Measurements from ENCODE around the gene PAK1.

The PAK1 gene

DNA sequence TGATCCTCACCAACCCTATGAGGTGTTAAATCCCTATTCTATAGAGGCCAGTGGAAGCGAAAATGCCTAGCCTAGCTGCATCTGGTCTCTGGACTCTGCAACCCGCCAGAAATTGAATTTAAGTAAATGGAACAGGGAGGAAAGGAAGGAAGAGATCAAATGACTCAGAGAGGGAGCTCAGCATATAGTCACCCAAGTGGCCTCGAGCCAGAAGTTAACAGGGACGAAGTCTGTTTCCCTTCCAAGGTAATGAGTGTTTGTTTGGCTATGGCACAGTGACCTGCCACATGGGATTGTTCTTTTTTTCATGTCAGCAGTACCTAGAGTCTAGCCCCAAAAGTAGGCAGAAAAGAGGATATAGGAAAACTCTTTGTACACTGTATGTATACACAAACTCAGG lies 66.3 kb downstream of the PAK1 start:
- H3K27me3 ChIP-seq (ENCODE audit: insufficient read depth, low read length), result no peaks in the 10 kb centered on the region
- no peaks in the 10 kb centered on the region for H3K36me3 ChIP-seq (ENCODE audit: insufficient read depth, low read length)
- H3K4me1 ChIP-seq (ENCODE audit: control insufficient read depth, insufficient read depth, low read length, unreplicated experiment), result peaks cover 37% of the 10 kb centered on the region
- H3K79me2 ChIP-seq (ENCODE audit: control insufficient read depth, insufficient read depth, low read length, unreplicated experiment), result peaks cover 47% of the 10 kb centered on the region
- peak overlapping the region; percentile 20; the same call in 1 of the 2 replicates for H3K27ac ChIP-seq (ENCODE audit: low read depth, low read length)
- peak overlapping the region; percentile 31; the same call in 1 of the 2 replicates for H3K4me3 ChIP-seq (ENCODE audit: low read depth, low read length)
- no peak overlapping the region for H2AFZ ChIP-seq (ENCODE audit: low read length, unreplicated experiment)

DNA sequence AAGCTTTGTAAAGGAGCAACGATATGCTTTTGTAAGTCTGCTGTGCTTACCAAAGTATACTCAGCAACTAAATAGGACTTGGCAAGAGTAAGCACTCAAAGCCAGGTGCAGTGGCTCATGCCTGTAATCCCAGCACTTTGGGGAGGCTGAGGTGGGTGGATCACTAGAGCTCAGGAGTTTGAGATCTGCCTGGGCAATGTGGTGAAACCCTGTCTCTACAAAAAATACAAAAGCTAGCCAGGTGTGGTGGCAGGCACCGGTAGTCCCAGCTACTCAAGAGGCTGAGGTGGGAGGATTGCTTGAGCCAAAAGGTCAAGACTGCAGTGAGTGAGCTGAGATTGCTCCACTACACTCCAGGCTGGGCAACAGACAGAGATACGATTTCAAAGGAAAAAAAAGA lies 67.5 kb downstream of the PAK1 start:
- Histone ChIP-seq H3K27me3 (ENCODE audit: insufficient read depth, low read length) (no peaks in the 10 kb centered on the region), H3K36me3 (ENCODE audit: insufficient read depth, low read length) (no peaks in the 10 kb centered on the region), H3K4me3 (ENCODE audit: low read depth, low read length) (no peak overlapping the region), H3K27ac (ENCODE audit: low read depth, low read length) (no peak overlapping the region), H3K4me1 (ENCODE audit: control insufficient read depth, insufficient read depth, low read length, unreplicated experiment) (peaks cover 37% of the 10 kb centered on the region), H2AFZ (ENCODE audit: low read length, unreplicated experiment) (no peak overlapping the region), H3K79me2 (ENCODE audit: control insufficient read depth, insufficient read depth, low read length, unreplicated experiment) (peaks cover 53% of the 10 kb centered on the region)

DNA sequence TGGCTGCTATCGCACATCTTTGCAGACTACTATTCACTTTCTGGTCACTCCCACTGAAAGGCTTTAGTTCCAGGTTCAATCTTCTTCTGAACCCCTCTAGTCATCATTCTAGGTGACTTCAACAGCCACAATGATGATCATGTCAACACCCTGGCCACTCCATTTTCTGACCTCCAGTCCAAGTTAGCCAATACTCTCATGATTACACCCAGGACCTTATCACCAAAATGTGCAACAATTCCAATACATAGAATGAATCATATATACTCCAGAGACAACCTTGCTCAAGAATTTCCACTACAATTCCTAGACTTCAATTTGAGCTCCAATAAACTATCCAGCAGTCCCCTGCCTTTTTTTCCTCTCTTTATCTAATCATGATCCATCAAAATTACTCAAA lies 70.7 kb downstream of the PAK1 start:
- no peak overlapping the region for H3K27ac ChIP-seq (ENCODE audit: low read depth, low read length)
- H3K79me2 ChIP-seq (ENCODE audit: control insufficient read depth, insufficient read depth, low read length, unreplicated experiment), result peaks cover 49% of the 10 kb centered on the region

DNA sequence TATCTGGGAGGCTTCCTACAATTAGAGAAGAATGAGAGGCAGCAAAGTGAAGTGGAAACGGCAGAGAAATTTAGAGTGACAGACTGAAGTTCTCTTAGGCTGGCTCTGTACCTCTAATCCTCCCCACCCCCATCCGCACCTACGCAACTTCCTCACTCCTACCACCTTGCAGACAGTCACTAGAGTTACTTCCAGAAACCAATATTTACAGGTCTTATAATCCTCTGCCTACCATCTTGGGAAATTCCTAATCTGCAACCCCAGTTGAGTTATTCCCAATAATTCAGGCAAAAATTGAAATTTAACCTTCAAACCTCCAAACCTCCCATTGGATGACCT lies 71.7 kb downstream of the PAK1 start:
- no peak overlapping the region for H3K4me3 ChIP-seq (ENCODE audit: low read depth, low read length)
- H3K27ac ChIP-seq (ENCODE audit: low read depth, low read length), result no peak overlapping the region
- no peaks in the 10 kb centered on the region for H3K27me3 ChIP-seq (ENCODE audit: insufficient read depth, low read length)
- H3K4me1 ChIP-seq (ENCODE audit: control insufficient read depth, insufficient read depth, low read length, unreplicated experiment), result peaks cover 14% of the 10 kb centered on the region
- H3K79me2 ChIP-seq (ENCODE audit: control insufficient read depth, insufficient read depth, low read length, unreplicated experiment), result peaks cover 53% of the 10 kb centered on the region
- H2AFZ ChIP-seq (ENCODE audit: low read length, unreplicated experiment), result no peak overlapping the region
- no peaks in the 10 kb centered on the region for H3K36me3 ChIP-seq (ENCODE audit: insufficient read depth, low read length)

More for the DNA sequence above, 70.7 kb downstream of the PAK1 start:
- Histone ChIP-seq H2AFZ (ENCODE audit: low read length, unreplicated experiment) (no peak overlapping the region), H3K36me3 (ENCODE audit: insufficient read depth, low read length) (no peaks in the 10 kb centered on the region), H3K4me1 (ENCODE audit: control insufficient read depth, insufficient read depth, low read length, unreplicated experiment) (peaks cover 24% of the 10 kb centered on the region), H3K4me3 (ENCODE audit: low read depth, low read length) (no peak overlapping the region), H3K27me3 (ENCODE audit: insufficient read depth, low read length) (no peaks in the 10 kb centered on the region)

DNA sequence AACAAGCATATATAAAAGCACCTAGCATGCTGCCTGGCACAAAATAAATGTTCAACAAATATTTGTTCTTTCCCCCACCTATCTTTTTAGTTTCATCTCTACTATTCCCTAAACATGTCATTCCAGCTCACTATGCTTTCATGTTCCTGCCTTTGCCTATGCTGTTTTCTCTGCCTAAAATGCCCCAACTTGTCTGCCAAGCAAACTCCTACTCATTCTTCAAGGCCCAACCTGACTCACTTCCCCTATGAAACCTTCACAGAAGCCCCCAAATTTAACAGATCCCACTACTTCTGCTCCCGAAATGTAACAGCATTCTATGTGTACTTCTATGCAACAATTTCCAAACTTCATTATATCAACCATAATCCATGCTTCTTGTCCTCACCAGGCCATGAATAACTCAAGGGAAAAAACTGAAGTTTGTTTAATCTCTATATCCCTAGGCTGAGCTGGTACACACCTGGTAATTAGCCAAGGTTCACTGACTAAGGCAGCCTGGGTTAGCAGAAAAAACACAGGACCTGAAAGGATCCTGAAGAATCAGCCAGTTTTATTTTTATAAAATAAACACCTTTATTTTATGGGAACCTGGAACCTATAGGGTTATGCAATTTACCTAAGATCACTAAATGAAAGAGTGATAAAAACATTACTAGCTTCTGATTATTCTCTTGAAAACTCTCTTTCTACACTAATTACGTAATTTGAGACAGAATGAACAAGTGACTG lies 72.2 kb downstream of the PAK1 start:
- Histone ChIP-seq H3K4me1 (ENCODE audit: control insufficient read depth, insufficient read depth, low read length, unreplicated experiment) (peaks cover 11% of the 10 kb centered on the region), H3K27me3 (ENCODE audit: insufficient read depth, low read length) (no peaks in the 10 kb centered on the region), H3K36me3 (ENCODE audit: insufficient read depth, low read length) (no peaks in the 10 kb centered on the region), H3K27ac (ENCODE audit: low read depth, low read length) (no peak overlapping the region), H3K79me2 (ENCODE audit: control insufficient read depth, insufficient read depth, low read length, unreplicated experiment) (peaks cover 49% of the 10 kb centered on the region), H2AFZ (ENCODE audit: low read length, unreplicated experiment) (no peak overlapping the region), H3K4me3 (ENCODE audit: low read depth, low read length) (no peak overlapping the region)

DNA sequence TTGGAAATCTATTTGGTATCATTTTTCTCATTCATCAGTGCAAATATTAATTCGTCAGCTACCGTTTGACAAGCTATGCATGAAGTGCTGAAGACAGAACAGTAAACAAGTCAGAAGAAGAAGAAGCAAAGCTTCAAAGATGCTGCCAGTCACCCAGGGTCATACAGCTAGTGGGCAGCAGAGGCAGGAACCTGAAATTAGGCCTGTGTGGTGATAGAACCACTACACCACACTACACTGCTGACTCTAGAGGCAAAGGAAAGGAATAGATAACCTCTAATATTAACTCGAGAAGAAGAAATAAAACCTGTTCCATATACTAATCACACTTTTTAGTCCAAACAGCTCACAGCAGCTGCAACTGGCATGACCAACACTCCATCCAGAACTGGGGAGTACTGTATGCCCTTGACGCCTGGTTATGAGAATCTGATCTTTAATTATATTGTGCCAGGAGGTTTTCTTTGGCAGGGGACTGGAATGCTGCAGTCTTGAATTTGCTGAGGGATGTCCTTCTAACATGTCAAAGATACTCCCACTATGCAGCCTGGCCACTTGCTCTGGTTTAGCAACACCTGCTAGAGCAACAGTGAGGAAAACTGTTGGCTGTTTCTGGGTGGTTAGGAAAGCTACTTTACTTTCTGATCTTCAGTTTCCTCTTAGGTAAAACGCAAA lies 73.0 kb downstream of the PAK1 start:
- Histone ChIP-seq H3K27ac (ENCODE audit: low read depth, low read length) (no peak overlapping the region), H3K79me2 (ENCODE audit: control insufficient read depth, insufficient read depth, low read length, unreplicated experiment) (peaks cover 51% of the 10 kb centered on the region), H2AFZ (ENCODE audit: low read length, unreplicated experiment) (no peak overlapping the region), H3K36me3 (ENCODE audit: insufficient read depth, low read length) (no peaks in the 10 kb centered on the region), H3K27me3 (ENCODE audit: insufficient read depth, low read length) (no peaks in the 10 kb centered on the region), H3K4me1 (ENCODE audit: control insufficient read depth, insufficient read depth, low read length, unreplicated experiment) (peaks cover 7% of the 10 kb centered on the region), H3K4me3 (ENCODE audit: low read depth, low read length) (no peak overlapping the region)

GRCh38 chr11:77400271-77400670 lies 73.6 kb downstream of the PAK1 start:
- Histone ChIP-seq H3K4me3 (ENCODE audit: low read depth, low read length) (no peak overlapping the region), H3K27ac (ENCODE audit: low read depth, low read length) (no peak overlapping the region), H3K36me3 (ENCODE audit: insufficient read depth, low read length) (no peaks in the 10 kb centered on the region), H3K4me1 (ENCODE audit: control insufficient read depth, insufficient read depth, low read length, unreplicated experiment) (peaks cover 7% of the 10 kb centered on the region), H3K79me2 (ENCODE audit: control insufficient read depth, insufficient read depth, low read length, unreplicated experiment) (peaks cover 51% of the 10 kb centered on the region), H2AFZ (ENCODE audit: low read length, unreplicated experiment) (no peak overlapping the region), H3K27me3 (ENCODE audit: insufficient read depth, low read length) (no peaks in the 10 kb centered on the region)

GRCh38 chr11:77397631-77398030 lies 76.3 kb downstream of the PAK1 start:
- peaks cover 40% of the 10 kb centered on the region for H3K79me2 ChIP-seq (ENCODE audit: control insufficient read depth, insufficient read depth, low read length, unreplicated experiment)
- no peak overlapping the region for H3K27ac ChIP-seq (ENCODE audit: low read depth, low read length)
- peaks cover 3% of the 10 kb centered on the region for H3K4me1 ChIP-seq (ENCODE audit: control insufficient read depth, insufficient read depth, low read length, unreplicated experiment)
- H3K4me3 ChIP-seq (ENCODE audit: low read depth, low read length), result no peak overlapping the region
- no peaks in the 10 kb centered on the region for H3K36me3 ChIP-seq (ENCODE audit: insufficient read depth, low read length)
- H3K27me3 ChIP-seq (ENCODE audit: insufficient read depth, low read length), result no peaks in the 10 kb centered on the region
- no peak overlapping the region for H2AFZ ChIP-seq (ENCODE audit: low read length, unreplicated experiment)

DNA sequence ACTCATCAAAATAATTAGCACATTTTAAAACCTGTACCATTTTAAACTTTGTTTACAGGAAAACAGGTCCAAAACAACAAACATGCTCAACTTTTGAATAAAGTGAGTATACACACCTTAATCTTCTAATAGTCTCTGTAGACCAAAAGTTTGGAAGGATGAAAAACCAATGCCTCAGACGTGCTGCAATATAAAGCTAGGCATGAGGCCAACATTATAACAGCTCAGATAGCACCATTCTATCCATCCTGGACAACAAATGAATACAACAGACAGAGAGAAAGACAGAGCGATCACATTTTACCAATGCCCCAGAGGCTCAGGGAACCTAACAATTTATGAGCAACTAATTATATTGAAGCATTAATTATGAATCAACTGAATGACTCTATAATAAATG lies 77.0 kb downstream of the PAK1 start:
- H2AFZ ChIP-seq (ENCODE audit: low read length, unreplicated experiment), result no peak overlapping the region
- H3K27me3 ChIP-seq (ENCODE audit: insufficient read depth, low read length), result no peaks in the 10 kb centered on the region
- no peaks in the 10 kb centered on the region for H3K36me3 ChIP-seq (ENCODE audit: insufficient read depth, low read length)
- H3K27ac ChIP-seq (ENCODE audit: low read depth, low read length), result no peak overlapping the region
- H3K4me1 ChIP-seq (ENCODE audit: control insufficient read depth, insufficient read depth, low read length, unreplicated experiment), result peaks cover 3% of the 10 kb centered on the region
- H3K79me2 ChIP-seq (ENCODE audit: control insufficient read depth, insufficient read depth, low read length, unreplicated experiment), result peaks cover 36% of the 10 kb centered on the region
- H3K4me3 ChIP-seq (ENCODE audit: low read depth, low read length), result no peak overlapping the region

DNA sequence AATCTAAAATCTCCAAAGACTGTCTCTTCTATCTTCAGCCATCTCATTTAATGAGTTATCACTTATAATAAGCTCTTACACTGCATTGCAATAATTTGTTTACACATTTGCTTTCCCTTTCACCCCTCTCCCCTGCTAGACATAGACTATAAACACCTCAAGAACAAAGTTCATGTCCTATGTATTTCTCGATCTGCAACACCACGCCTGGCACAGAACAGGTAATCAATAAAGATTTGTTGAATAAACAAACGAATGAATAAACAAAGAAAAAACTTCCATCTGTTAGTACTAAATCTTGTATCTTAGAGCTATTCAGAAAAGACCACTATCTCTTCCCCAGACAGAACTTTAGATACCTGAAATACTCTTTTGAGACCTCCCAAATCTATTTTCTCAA lies 77.6 kb downstream of the PAK1 start:
- peaks cover 3% of the 10 kb centered on the region for H3K4me1 ChIP-seq (ENCODE audit: control insufficient read depth, insufficient read depth, low read length, unreplicated experiment)
- no peak overlapping the region for H3K27ac ChIP-seq (ENCODE audit: low read depth, low read length)
- H3K27me3 ChIP-seq (ENCODE audit: insufficient read depth, low read length), result no peaks in the 10 kb centered on the region
- H3K79me2 ChIP-seq (ENCODE audit: control insufficient read depth, insufficient read depth, low read length, unreplicated experiment), result peaks cover 32% of the 10 kb centered on the region
- no peaks in the 10 kb centered on the region for H3K36me3 ChIP-seq (ENCODE audit: insufficient read depth, low read length)
- H2AFZ ChIP-seq (ENCODE audit: low read length, unreplicated experiment), result no peak overlapping the region
- H3K4me3 ChIP-seq (ENCODE audit: low read depth, low read length), result no peak overlapping the region
